ENCODE data around the gene STUB1. TPM values are rescaled to one million over a fixed set of nuclear protein-coding genes. Genes with fewer than 3 reads are reported as not detected.

The STUB1 gene
- total RNA-seq, 1 donor from 2014 or later, result 86.0 TPM

DNA sequence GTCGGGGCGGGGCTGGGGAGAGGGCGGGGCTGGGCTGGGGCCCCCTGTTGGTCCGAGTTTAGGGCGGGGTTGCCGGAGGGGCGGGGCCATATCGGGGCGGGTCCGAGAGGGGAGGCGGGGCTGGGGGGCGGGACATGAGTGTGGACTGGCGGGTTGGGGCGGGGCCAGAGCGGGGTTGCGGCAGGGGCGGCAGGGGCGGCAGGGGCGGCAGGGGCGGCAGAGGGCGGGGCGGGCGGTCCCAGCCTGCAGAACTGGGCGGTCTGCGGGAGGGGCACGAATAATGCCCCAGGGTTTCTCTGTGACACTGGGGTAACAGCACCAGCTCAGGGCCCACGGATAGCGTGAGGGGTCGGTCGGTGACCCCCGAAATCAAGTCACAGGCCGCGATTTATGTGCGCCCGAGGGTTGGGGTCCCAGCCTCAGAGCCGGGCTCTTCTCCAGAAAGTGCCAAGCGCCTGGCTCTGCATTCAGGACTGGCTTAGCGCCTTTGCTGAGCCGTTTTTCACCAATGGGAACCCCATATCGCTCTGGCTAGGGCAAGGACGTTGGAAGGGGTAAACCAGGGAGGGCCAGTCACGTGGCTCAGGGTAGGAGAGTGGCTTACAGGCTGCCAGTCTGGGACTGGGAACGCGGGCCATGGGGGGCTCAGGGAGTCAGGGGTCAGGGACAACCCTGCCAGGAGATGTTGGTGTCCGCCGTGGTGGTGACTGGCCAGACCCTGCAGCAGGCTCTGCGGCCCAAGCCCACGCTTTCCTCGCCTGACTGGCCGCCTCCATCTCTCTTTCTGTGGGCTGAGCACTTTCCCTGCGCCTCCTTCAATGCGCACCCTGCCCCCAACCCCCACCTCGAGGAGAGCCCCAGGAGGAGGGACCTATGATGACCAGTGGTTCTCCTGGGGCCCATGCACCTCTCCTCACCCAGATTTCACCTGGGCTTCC is 42.9 kb upstream of the STUB1 start:
- no peaks in the 10 kb centered on the region for H3K9me3 ChIP-seq
- intact Hi-C loops (cut with DNase I), result no loop called here
- peak overlapping the region; percentile 95 for H3K4me3 ChIP-seq
- H3K27ac ChIP-seq, result peak overlapping the region; percentile 92
- H3K4me1 ChIP-seq, result peaks cover 21% of the 10 kb centered on the region
- ATAC-seq, result peak; percentile 90 to 91
- H3K27me3 ChIP-seq (ENCODE audit: low read depth), result no peaks in the 10 kb centered on the region
- peak; percentile 91 for DNase-seq
- H3K36me3 ChIP-seq, result peaks cover 5% of the 10 kb centered on the region
- no peak for TF ChIP-seq CTCF (IDR thresholded peaks at IDR 0.05)

- Histone ChIP-seq H3K9me3 (no peaks in the 10 kb centered on the region), H3K27ac (no peak overlapping the region)
- intact Hi-C loops (cut with DNase I), result no loop called here
Observed at GRCh38 chr16:638034-638543, 42.1 kb upstream of the STUB1 start.

DNA sequence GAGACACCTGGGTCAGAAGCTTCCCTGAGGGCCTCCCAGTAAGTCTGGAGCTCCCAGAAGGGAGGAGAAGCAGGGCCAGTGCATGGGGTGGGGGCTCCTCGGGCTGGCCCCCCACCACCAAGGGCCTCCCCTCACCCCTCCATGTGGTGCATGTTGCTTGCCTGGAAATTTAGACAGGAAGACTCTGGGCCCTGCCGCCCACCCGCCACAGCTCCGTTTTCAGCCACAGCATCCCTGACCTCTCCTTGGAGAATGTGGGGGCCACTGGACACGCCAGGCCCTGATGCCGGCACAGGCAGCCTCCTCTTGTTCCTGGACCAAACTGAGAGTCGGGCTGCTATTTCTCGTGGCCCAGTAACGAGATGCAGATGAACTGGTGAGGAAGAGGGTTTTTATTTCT is 41.4 kb upstream of the STUB1 start:
- no peak overlapping the region for H3K4me3 ChIP-seq
- no peak overlapping the region for H3K27ac ChIP-seq
- H3K36me3 ChIP-seq, result no peaks in the 10 kb centered on the region
- intact Hi-C loops (cut with DNase I), result no loop called here
- no peaks in the 10 kb centered on the region for H3K27me3 ChIP-seq (ENCODE audit: low read depth)
- ATAC-seq (no peak), DNase-seq (no peak)
- no peaks in the 10 kb centered on the region for H3K9me3 ChIP-seq
- H3K4me1 ChIP-seq, result peaks cover 35% of the 10 kb centered on the region
- no peak for TF ChIP-seq CTCF (IDR thresholded peaks at IDR 0.05)

More at GRCh38 chr16:638034-638543, 42.1 kb upstream of the STUB1 start:
- Histone ChIP-seq H3K4me1 (peaks cover 28% of the 10 kb centered on the region), H3K27me3 (ENCODE audit: low read depth) (no peaks in the 10 kb centered on the region), H3K4me3 (no peak overlapping the region), H3K36me3 (peaks cover 2% of the 10 kb centered on the region)
- no peak for TF ChIP-seq CTCF (IDR thresholded peaks at IDR 0.05)
- DNase-seq (no peak), ATAC-seq (no peak)

- ATAC-seq (no peak), DNase-seq (no peak)
- no peak overlapping the region for H3K27ac ChIP-seq
- peaks cover 36% of the 10 kb centered on the region for H3K4me1 ChIP-seq
- H3K4me3 ChIP-seq, result no peak overlapping the region
- no peaks in the 10 kb centered on the region for H3K36me3 ChIP-seq
- H3K27me3 ChIP-seq (ENCODE audit: low read depth), result no peaks in the 10 kb centered on the region
- H3K9me3 ChIP-seq, result no peaks in the 10 kb centered on the region
- TF ChIP-seq CTCF (IDR thresholded peaks at IDR 0.05), result no peak
- intact Hi-C loops (cut with DNase I), result no loop called here
Observed at GRCh38 chr16:640614-641013, 39.6 kb upstream of the STUB1 start.

DNA sequence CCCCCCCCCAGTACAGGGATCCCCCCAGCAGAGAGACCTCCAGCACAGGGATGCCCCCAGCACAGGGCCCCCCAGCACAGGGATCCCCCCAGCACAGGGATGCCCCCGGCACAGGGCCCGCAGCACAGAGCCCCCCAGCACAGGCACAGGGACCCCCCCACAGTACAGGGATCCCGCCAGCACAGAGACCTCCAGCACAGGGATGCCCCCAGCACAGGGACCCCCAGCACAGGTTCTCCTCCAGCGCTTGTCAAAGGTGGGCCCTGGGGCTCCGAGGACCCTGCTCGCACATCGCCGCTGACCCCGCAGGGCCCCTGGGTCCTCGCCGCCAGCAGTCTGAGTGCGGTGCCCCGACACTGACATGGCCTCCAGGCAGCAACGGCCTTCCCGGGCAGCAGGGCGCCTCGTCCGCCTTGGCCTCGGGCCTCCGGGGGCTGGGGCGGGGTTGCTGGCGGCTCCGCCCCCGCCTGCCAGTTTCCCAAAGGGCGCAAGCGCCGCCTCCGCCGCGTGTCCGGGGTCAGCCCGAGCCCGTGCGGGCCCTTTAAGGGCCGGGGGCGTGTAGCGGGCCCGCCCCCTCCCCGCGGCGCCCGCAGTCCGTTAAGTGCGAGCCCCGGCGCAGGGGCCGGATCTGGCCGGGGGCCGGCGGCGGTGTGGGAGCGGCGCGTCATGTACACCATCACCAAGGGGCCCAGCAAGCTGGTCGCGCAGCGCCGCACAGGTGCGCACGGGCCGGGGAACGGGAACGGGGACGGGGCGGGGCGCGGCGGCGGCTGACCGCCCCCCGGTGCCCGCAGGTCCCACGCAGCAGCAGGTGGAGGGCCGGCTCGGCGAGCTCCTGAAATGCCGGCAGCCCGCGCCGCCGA is 38.7 kb upstream of the STUB1 start, which contains the start of gene MCRIP2:
TSS of gene MCRIP2 (plus strand) at position 503 of the 863 bp plus-strand sequence. CDS start at position 667, 164 bp downstream.
- DNase-seq (peak; percentile 93), ATAC-seq (peak; percentile 75)
- intact Hi-C loops (cut with DNase I), result no loop called here
- no peak for TF ChIP-seq CTCF (IDR thresholded peaks at IDR 0.05)
- no peaks in the 10 kb centered on the region for H3K36me3 ChIP-seq
- peak within 1 kb of the TSS; percentile 86 for H3K4me3 ChIP-seq
- peak within 1 kb of the TSS; percentile 89 for H3K27ac ChIP-seq
- peaks cover 44% of the 10 kb centered on the region for H3K4me1 ChIP-seq
- H3K27me3 ChIP-seq (ENCODE audit: low read depth), result no peaks in the 10 kb centered on the region
- no peaks in the 10 kb centered on the region for H3K9me3 ChIP-seq
